Measurements from ENCODE around the gene PSME3IP1.

- TF ChIP-seq POLR2A (IDR thresholded peaks at IDR 0.05) (no peak), CTCF (IDR thresholded peaks at IDR 0.05) (no peak)
These were observed 42.5 kb downstream of the PSME3IP1 start for GRCh38 chr16:57143149-57143921.

All from lower leg skin (tissue), 3 donors.